CD14-positive monocyte (primary cell): Measurements from ENCODE around the gene BCCIP. TPM values are rescaled to one million over a fixed set of nuclear protein-coding genes. Genes with fewer than 3 reads are reported as not detected.

Experiments
- DNase-seq, 3 donors: peaks; one replicate each; pipeline ENCODE4 v3.0.0-alpha.2; 2011 to 2022
- H2AFZ ChIP-seq: 2 replicates; pipeline ENCODE4 v1.6.0; 2012; ENCODE audit warnings: mild to moderate bottlenecking, low read depth, low read length, inconsistent platforms; ENCODE audit not compliant: insufficient read depth, poor library complexity, severe bottlenecking
- H3K27ac ChIP-seq, 2 donors: 1 replicate in 1 of 2; 2 replicates in 1 of 2; pipeline ENCODE4 v1.5.1; 2012 to 2013; ENCODE audit warnings: low read length in 2 of 2, control low read depth in 1 of 2, inconsistent platforms in 1 of 2, low read depth in 1 of 2, mild to moderate bottlenecking in 1 of 2
- H3K27me3 ChIP-seq, 2 donors: one replicate each; pipeline versions ENCODE4 v1.6.0 to v1.6.1; 2011 to 2013; ENCODE audit warnings: low read length in 2 of 2; ENCODE audit not compliant: control insufficient read depth in 2 of 2, insufficient read depth in 2 of 2
- H3K36me3 ChIP-seq, 2 donors: replicated peaks in 1 of 2; 1 replicate in 1 of 2; 2 replicates in 1 of 2; pipeline versions ENCODE4 v1.5.1 to v1.6.1; 2012 to 2013; ENCODE audit warnings: low read length in 2 of 2, control low read depth in 1 of 2, inconsistent platforms in 1 of 2, mild to moderate bottlenecking in 1 of 2; ENCODE audit not compliant: insufficient read depth in 2 of 2, control insufficient read depth in 1 of 2
- H3K4me1 ChIP-seq, 2 donors: 1 replicate in 1 of 2; 2 replicates in 1 of 2; pipeline versions ENCODE4 v1.5.1 to v1.6.1; 2012 to 2013; ENCODE audit warnings: low read length in 2 of 2, control low read depth in 1 of 2, inconsistent platforms in 1 of 2, mild to moderate bottlenecking in 1 of 2, moderate library complexity in 1 of 2; ENCODE audit not compliant: insufficient read depth in 2 of 2, control insufficient read depth in 1 of 2
- H3K4me2 ChIP-seq: replicated peaks from 2 replicates; pipeline ENCODE3; 2012; ENCODE audit warnings: low read length, moderate library complexity, mild to moderate bottlenecking; ENCODE audit not compliant: poor library complexity, severe bottlenecking; ENCODE audit errors: extremely low read depth
- H3K4me3 ChIP-seq, 3 experiments: fragments of 200-600 bp in 1 of 3; sonication (generic) in 1 of 3; replicated peaks in 1 of 3; 1 replicate in 2 of 3; 2 replicates in 1 of 3; pipeline ENCODE4 v1.5.1; 2011 to 2013; ENCODE audit warnings: low read length in 3 of 3, mild to moderate bottlenecking in 3 of 3, control low read depth in 2 of 3, low read depth in 2 of 3, inconsistent platforms in 1 of 3, moderate library complexity in 1 of 3
- H3K79me2 ChIP-seq: 2 replicates; pipeline ENCODE4 v1.6.0; 2012; ENCODE audit warnings: mild to moderate bottlenecking, control low read depth, inconsistent platforms, low read length, moderate library complexity; ENCODE audit not compliant: insufficient read depth
- H3K9ac ChIP-seq: 2 replicates; pipeline ENCODE4 v1.6.0; 2017; ENCODE audit warnings: low read length, mild to moderate bottlenecking; ENCODE audit not compliant: insufficient read depth, poor library complexity, severe bottlenecking
- H3K9me3 ChIP-seq, 2 donors: replicated peaks in 1 of 2; 1 replicate in 1 of 2; 2 replicates in 1 of 2; pipeline versions ENCODE4 v1.5.1 to v1.6.1; 2012 to 2013; ENCODE audit warnings: low read length in 2 of 2, control low read depth in 1 of 2; ENCODE audit not compliant: control insufficient read depth in 1 of 2, insufficient read depth in 1 of 2
- H4K20me1 ChIP-seq: 2 replicates; pipeline ENCODE4 v1.6.0; 2012; ENCODE audit warnings: mild to moderate bottlenecking, low read length, control low read depth, moderate library complexity; ENCODE audit not compliant: insufficient read depth
- H3K27ac Mint-ChIP-seq, 7 donors: one replicate each; pipeline ENCODE4 v1.8.0; 2020; ENCODE audit warnings: mild to moderate bottlenecking in 7 of 7, mixed read lengths in 7 of 7, moderate library complexity in 6 of 7, inconsistent platforms in 2 of 7
- H3K27me3 Mint-ChIP-seq, 3 donors: one replicate each; pipeline ENCODE4 v1.8.0; 2021 to 2022; ENCODE audit warnings: low read depth in 3 of 3, mild to moderate bottlenecking in 3 of 3, mixed read lengths in 3 of 3, moderate library complexity in 3 of 3, inconsistent platforms in 1 of 3
- H3K36me3 Mint-ChIP-seq, 2 donors: one replicate each; pipeline ENCODE4 v1.8.0; 2020; ENCODE audit warnings: mixed read lengths in 2 of 2, inconsistent platforms in 1 of 2, mild to moderate bottlenecking in 1 of 2
- H3K4me1 Mint-ChIP-seq: one replicate; pipeline ENCODE4 v1.8.0; 2020; ENCODE audit warnings: mild to moderate bottlenecking, mixed read lengths
- H3K4me3 Mint-ChIP-seq, 2 donors: one replicate each; pipeline ENCODE4 v1.8.0; 2020; ENCODE audit warnings: mild to moderate bottlenecking in 2 of 2, mixed read lengths in 2 of 2, moderate library complexity in 1 of 2
- H3K9me3 Mint-ChIP-seq, 7 donors: one replicate each; pipeline ENCODE4 v1.8.0; 2020 to 2022; ENCODE audit warnings: mixed read lengths in 7 of 7, mild to moderate bottlenecking in 6 of 7, moderate library complexity in 6 of 7, inconsistent platforms in 2 of 7
- CTCF ChIP-seq: fragments of 200-600 bp; IDR thresholded peaks from one replicate; pipeline ENCODE4 v1.8.0; 2022; ENCODE audit warnings: antibody characterized with exemption, mild to moderate bottlenecking
- WGBS: methylation state at CpG from one replicate; pipeline ENCODE4 v1.1.5; 2013; ENCODE audit warnings: missing lambda C conversion rate; ENCODE audit not compliant: insufficient coverage; 5-methylcytosine and 5-hydroxymethylcytosine counted together
- intact Hi-C, 2 donors: fragments of 100-400 bp; cut with micrococcal nuclease; formaldehyde crosslinking; loops; one replicate each; pipeline versions ENCODE4 v1.15.0 to v1.15.1; 2023
- polyA plus RNA-seq, 3 donors: library from polyadenylated mRNA; depleted of rRNA in 1 of 3; unstranded in 2 of 3; stranded (reverse) in 1 of 3; fragments of 300-500 nt in 2 of 3; fragments of >200 nt in 1 of 3; fragmentation: Illumina TruSeq in 2 of 3; gene quantifications; 1 replicate in 2 of 3; 2 replicates in 1 of 3; pipeline ENCODE4 v1.2.3, GENCODE V29; 2012 to 2021

Gene BCCIP
- polyA plus RNA-seq, 3 donors: 16.0 to 61.7 (median 59.3) TPM

- H3K9me3 Mint-ChIP-seq: no peaks in the 10 kb centered on the region
- no peak overlapping the region for H2AFZ ChIP-seq
These were observed 5.9 kb upstream of the BCCIP start for GRCh38 chr10:125817337-125817946.

GRCh38 chr10:125820701-125821100 lies 2.6 kb upstream of the BCCIP start:
- Mint-ChIP-seq H3K4me1 (peaks cover 17% of the 10 kb centered on the region), H3K27me3 (no peaks in the 10 kb centered on the region), H3K27ac (no peak overlapping the region), H3K36me3 (peaks cover 2 to 3% of the 10 kb centered on the region in 2 donors), H3K4me3 (no peak overlapping the region), H3K9me3 (no peaks in the 10 kb centered on the region)
- H3K4me3 ChIP-seq: no peak overlapping the region
- no peak for TF ChIP-seq CTCF
- H3K36me3 ChIP-seq: peaks cover 3 to 7% of the 10 kb centered on the region in 2 donors
- H3K9ac ChIP-seq: no peak overlapping the region
- no peaks in the 10 kb centered on the region for H3K9me3 ChIP-seq
- peaks cover 4% of the 10 kb centered on the region for H4K20me1 ChIP-seq
- H3K27ac ChIP-seq: no peak overlapping the region
- peaks cover 31% of the 10 kb centered on the region for H3K79me2 ChIP-seq
- no peak for DNase-seq
- H3K4me2 ChIP-seq: no peak overlapping the region
- H2AFZ ChIP-seq: no peak overlapping the region
- H3K27me3 ChIP-seq: no peaks in the 10 kb centered on the region
- 78% methylated on average over 1 of the region's 1 CpG for WGBS
- H3K4me1 ChIP-seq: peaks cover 24 to 26% of the 10 kb centered on the region in 2 donors
- intact Hi-C loops: loop anchor here (5.0 to 10.0 kb wide), 5 partner anchors 77 to 666 kb away; partner anchors contain the start of gene FANK1 (in 1 of the 2)

More at GRCh38 chr10:125817337-125817946, 5.9 kb upstream of the BCCIP start:
- H3K4me1 Mint-ChIP-seq: peaks cover 14% of the 10 kb centered on the region
- intact Hi-C loops: loop anchor here in 1 of 2 donors (5.0 kb wide), 1 partner anchor 85 kb away; no protein-coding TSS in a partner anchor
- H3K36me3 ChIP-seq: peaks cover 26 to 33% of the 10 kb centered on the region in 2 donors
- no peaks in the 10 kb centered on the region for H3K27me3 ChIP-seq
- no peak overlapping the region for H3K27ac ChIP-seq
- TF ChIP-seq CTCF: no peak
- H3K27ac Mint-ChIP-seq: no peak overlapping the region
- 100% methylated on average over 2 of the region's 6 CpGs for WGBS
- no peak for DNase-seq
- H3K4me3 Mint-ChIP-seq: no peak overlapping the region
- H3K36me3 Mint-ChIP-seq: peaks cover 30 to 33% of the 10 kb centered on the region in 2 donors
- H3K9me3 ChIP-seq: no peaks in the 10 kb centered on the region
- peaks cover 4% of the 10 kb centered on the region for H3K79me2 ChIP-seq
- H3K4me3 ChIP-seq: no peak overlapping the region
- H3K4me2 ChIP-seq: no peak overlapping the region
- peaks cover 0 to 1% (median 0%) of the 10 kb centered on the region in 3 donors for H3K27me3 Mint-ChIP-seq
- no peak overlapping the region for H3K9ac ChIP-seq
- peaks cover 8 to 9% of the 10 kb centered on the region in 2 donors for H3K4me1 ChIP-seq
- no peaks in the 10 kb centered on the region for H4K20me1 ChIP-seq
